Measurements from ENCODE around the gene ZBTB9. TPM values are rescaled to one million over a fixed set of nuclear protein-coding genes. Genes with fewer than 3 reads are reported as not detected.

Gene ZBTB9
- total RNA-seq, 6 experiments from 2014 or later: 6.4 to 9.2 (median 7.6) TPM

- H3K9me3 Mint-ChIP-seq: no peaks in the 10 kb centered on the region
- DNase-seq: no peak
- H3K36me3 Mint-ChIP-seq (ENCODE audit: low read depth): peaks cover 32% of the 10 kb centered on the region
- peak overlapping the region; percentile 83 for H3K4me3 Mint-ChIP-seq
- TF ChIP-seq, protein P1, sequence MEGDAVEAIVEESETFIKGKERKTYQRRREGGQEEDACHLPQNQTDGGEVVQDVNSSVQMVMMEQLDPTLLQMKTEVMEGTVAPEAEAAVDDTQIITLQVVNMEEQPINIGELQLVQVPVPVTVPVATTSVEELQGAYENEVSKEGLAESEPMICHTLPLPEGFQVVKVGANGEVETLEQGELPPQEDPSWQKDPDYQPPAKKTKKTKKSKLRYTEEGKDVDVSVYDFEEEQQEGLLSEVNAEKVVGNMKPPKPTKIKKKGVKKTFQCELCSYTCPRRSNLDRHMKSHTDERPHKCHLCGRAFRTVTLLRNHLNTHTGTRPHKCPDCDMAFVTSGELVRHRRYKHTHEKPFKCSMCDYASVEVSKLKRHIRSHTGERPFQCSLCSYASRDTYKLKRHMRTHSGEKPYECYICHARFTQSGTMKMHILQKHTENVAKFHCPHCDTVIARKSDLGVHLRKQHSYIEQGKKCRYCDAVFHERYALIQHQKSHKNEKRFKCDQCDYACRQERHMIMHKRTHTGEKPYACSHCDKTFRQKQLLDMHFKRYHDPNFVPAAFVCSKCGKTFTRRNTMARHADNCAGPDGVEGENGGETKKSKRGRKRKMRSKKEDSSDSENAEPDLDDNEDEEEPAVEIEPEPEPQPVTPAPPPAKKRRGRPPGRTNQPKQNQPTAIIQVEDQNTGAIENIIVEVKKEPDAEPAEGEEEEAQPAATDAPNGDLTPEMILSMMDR (IDR thresholded peaks at IDR 0.05): no peak
- H3K27ac Mint-ChIP-seq: peak overlapping the region; percentile 24; the same call in 1 of the 2 replicates
- peaks cover 75% of the 10 kb centered on the region for H3K4me1 Mint-ChIP-seq (ENCODE audit: low read depth)
- peaks cover 5% of the 10 kb centered on the region for H3K27me3 Mint-ChIP-seq (ENCODE audit: insufficient read depth)
Observed at GRCh38 chr6:33421344-33421643, 33.1 kb upstream of the ZBTB9 start.

DNA sequence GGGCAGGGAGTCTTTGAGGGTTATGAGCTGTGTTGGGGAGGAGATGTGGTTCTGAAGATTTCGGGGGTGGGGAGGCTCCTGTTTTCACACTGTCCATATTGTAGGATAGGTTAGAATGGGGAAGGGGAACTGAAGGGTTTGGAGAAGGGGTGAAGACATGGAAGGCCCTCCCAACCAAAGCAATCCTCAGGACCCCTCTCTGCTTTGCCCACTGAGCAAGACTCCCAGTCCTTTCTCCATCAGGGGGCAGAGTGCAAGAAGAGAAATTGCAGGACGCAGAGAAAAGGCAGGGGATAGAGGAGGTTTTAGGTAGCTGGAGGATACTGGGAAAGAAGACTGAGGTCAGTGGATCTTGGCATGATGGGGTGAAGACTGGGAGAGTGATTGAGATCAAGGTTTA is 30.6 kb upstream of the ZBTB9 start:
- H3K4me3 Mint-ChIP-seq: peak overlapping the region; percentile 90; the same call in 1 of the 2 replicates
- TF ChIP-seq, protein P1 (IDR thresholded peaks at IDR 0.05): no peak
- H3K36me3 Mint-ChIP-seq (ENCODE audit: low read depth): peaks cover 20% of the 10 kb centered on the region
- no peaks in the 10 kb centered on the region for H3K9me3 Mint-ChIP-seq
- H3K27ac Mint-ChIP-seq: peak overlapping the region; percentile 92
- H3K4me1 Mint-ChIP-seq (ENCODE audit: low read depth): peaks cover 81% of the 10 kb centered on the region
- DNase-seq: no peak
- peaks cover 4% of the 10 kb centered on the region for H3K27me3 Mint-ChIP-seq (ENCODE audit: insufficient read depth)

- H3K27me3 Mint-ChIP-seq (ENCODE audit: insufficient read depth): peaks cover 3% of the 10 kb centered on the region; the same call in 1 of the 2 replicates
- DNase-seq: no peak
- H3K9me3 Mint-ChIP-seq: no peaks in the 10 kb centered on the region
- TF ChIP-seq, protein P1 (IDR thresholded peaks at IDR 0.05): no peak
- H3K4me3 Mint-ChIP-seq: peak overlapping the region; percentile 90
- H3K27ac Mint-ChIP-seq: peak overlapping the region; percentile 92
- H3K4me1 Mint-ChIP-seq (ENCODE audit: low read depth): peaks cover 81% of the 10 kb centered on the region
- H3K36me3 Mint-ChIP-seq (ENCODE audit: low read depth): peaks cover 20% of the 10 kb centered on the region
Observed at GRCh38 chr6:33424855-33425667, 29.3 kb upstream of the ZBTB9 start.

DNA sequence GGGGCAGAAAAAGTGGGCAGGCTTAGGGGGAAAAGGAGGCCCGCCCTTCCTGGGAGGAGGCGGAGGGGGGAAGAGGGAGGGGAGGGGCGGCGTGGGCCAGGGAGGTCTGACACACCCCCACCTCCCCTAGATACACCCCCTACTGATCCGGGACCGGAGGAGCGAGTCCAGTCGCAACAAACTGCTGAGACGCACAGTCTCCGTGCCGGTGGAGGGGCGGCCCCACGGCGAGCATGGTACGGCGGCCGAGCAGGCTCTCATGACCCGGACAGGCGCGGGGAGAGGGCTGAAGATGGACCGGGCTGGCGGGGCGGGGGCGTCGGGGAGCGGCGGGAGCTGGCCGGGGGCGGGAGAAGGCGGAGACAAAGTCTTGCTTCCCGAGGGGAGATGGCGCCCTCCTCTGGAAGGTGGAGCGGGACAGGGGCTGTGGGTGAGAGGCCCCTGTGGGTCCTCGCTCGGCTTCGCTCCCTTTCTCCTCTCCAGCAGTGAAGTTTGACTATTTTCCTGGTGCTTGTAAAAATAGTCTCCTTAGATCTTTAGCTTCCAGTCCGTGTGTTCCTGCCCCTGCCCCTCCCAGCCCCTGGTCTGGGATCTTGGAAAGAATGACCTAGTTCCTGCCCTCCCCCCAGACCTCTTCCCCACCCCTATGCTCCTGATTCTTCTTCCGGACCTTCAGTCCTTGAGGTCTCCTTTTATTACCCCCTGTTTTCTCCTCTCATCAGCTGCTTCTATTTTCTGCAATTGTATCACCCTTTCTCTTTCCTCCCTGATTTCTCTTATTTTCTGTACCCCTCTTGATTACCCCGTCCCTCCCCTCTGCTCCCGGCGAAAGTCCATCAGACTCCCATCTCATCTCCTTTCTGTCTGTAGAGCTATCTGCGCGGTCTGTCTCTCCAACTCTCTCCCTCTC is 28.5 kb upstream of the ZBTB9 start:
- peak overlapping the region; percentile 90 for H3K4me3 Mint-ChIP-seq
- H3K27ac Mint-ChIP-seq: peak overlapping the region; percentile 92
- peak; percentile 79 for DNase-seq
- TF ChIP-seq, protein P1 (IDR thresholded peaks at IDR 0.05): peak; percentile 82
- H3K9me3 Mint-ChIP-seq: no peaks in the 10 kb centered on the region
- H3K36me3 Mint-ChIP-seq (ENCODE audit: low read depth): peaks cover 20% of the 10 kb centered on the region
- peaks cover 3% of the 10 kb centered on the region; the same call in 1 of the 2 replicates for H3K27me3 Mint-ChIP-seq (ENCODE audit: insufficient read depth)
- peaks cover 89% of the 10 kb centered on the region for H3K4me1 Mint-ChIP-seq (ENCODE audit: low read depth)

DNA sequence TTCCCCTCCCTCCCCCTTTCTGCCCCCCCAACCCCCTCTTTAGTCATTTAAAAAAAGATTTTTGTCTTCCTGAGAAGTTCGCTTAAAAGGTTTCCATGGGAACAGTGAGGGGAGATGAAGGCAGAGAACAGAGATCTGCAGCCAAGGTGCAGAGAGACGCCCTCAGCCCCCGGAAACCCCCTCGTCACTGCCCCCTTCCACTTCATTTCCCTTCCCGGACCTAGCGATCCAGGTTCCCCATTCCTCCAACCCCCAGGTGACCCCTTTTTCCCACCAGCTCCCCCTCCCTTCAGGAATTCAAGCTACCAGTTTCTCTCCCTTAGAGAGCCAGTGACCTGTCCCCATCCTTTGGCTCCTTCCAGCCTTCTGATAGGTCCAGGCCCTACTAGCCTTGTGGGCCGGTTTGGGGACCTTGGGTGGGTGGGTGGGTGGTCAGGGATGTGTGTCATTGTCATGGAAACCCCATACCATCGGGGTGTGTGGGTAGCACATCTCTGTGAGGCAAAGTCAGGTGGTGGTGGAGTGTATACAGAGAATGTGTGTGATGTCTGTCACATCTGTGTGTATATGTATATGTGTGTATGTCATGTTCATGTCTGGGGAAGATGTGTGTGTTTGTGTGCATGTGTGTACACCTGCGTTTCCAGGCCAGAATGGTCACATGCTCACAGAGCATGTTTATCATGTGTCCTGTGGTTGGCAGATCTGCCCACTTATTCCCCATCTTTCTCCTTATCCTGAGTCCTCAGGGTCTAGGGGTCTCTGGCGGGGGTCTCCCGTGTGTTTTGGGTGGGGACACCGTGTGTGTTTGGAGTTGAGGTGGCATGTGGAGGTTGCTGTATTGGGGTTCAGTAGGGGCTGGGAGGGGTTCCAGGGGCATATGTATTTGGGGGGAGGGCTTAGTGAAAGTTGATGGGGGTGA is 27.5 kb upstream of the ZBTB9 start:
- DNase-seq: no peak
- peak overlapping the region; percentile 90 for H3K4me3 Mint-ChIP-seq
- peak overlapping the region; percentile 92 for H3K27ac Mint-ChIP-seq
- H3K9me3 Mint-ChIP-seq: no peaks in the 10 kb centered on the region
- TF ChIP-seq, protein P1 (IDR thresholded peaks at IDR 0.05): no peak
- H3K27me3 Mint-ChIP-seq (ENCODE audit: insufficient read depth): peaks cover 3% of the 10 kb centered on the region; the same call in 1 of the 2 replicates
- H3K4me1 Mint-ChIP-seq (ENCODE audit: low read depth): peaks cover 85% of the 10 kb centered on the region
- H3K36me3 Mint-ChIP-seq (ENCODE audit: low read depth): peaks cover 20% of the 10 kb centered on the region
